Left ventricle myocardium inferior (tissue), 1 donor: Measurements from ENCODE around the gene CHFR. TPM values are rescaled to one million over a fixed set of nuclear protein-coding genes. Genes with fewer than 3 reads are reported as not detected.
"Not testable (repeated sequence)": the region's sequence is repeated elsewhere in the genome, so short reads cannot be mapped to it uniquely, and the experiment has no call there.

Experiments used
- DNase-seq: peaks from one replicate; pipeline ENCODE4 v3.0.0-alpha.2; 2020
- H3K27ac ChIP-seq: fragments of 200-600 bp; replicated peaks from 2 replicates; pipeline ENCODE4 v1.8.0; 2021
- H3K27me3 ChIP-seq: fragments of 200-600 bp; 2 replicates; pipeline ENCODE4 v1.8.0; 2021; ENCODE audit warnings: low read depth
- H3K36me3 ChIP-seq: fragments of 200-600 bp; 2 replicates; pipeline ENCODE4 v1.8.0; 2021
- H3K4me1 ChIP-seq: fragments of 200-600 bp; 2 replicates; pipeline ENCODE4 v1.8.0; 2021
- H3K4me3 ChIP-seq: fragments of 200-600 bp; 2 replicates; pipeline ENCODE4 v1.8.0; 2021; ENCODE audit warnings: mild to moderate bottlenecking, moderate library complexity
- H3K9me3 ChIP-seq: fragments of 200-600 bp; replicated peaks from 2 replicates; pipeline ENCODE4 v1.8.0; 2021
- CTCF ChIP-seq: fragments of 200-600 bp; IDR thresholded peaks from 2 replicates; pipeline ENCODE4 v1.8.0; 2021; ENCODE audit warnings: antibody characterized with exemption, mild to moderate bottlenecking, borderline replicate concordance
- intact Hi-C: fragments of 100-400 bp; cut with micrococcal nuclease; formaldehyde crosslinking; loops from one replicate; pipeline ENCODE4 v1.11.0; 2022
- total RNA-seq: library from RNA; stranded (reverse); fragmentation: NEBNext Ultra II Directional; extraction: Animal tissue kit (Norgen Biotek cat#: 25700); gene quantifications from one replicate; pipeline ENCODE4 v1.2.1, GENCODE V29; 2021
- donor health status: DM: no; HTN: yes; CAD: no; lungs with severe emphysema.

CHFR gene
- total RNA-seq, 1 donor from 2014 or later, result 14.4 TPM

GRCh38 chr12:132886529-132887477 lies 602 bp downstream of the CHFR start:
- Histone ChIP-seq H3K4me1 (peaks cover 18% of the 10 kb centered on the region), H3K9me3 (no peaks in the 10 kb centered on the region), H3K36me3 (peaks cover 28% of the 10 kb centered on the region), H3K4me3 (peak overlapping the region; percentile 91), H3K27me3 (no peaks in the 10 kb centered on the region), H3K27ac (peak overlapping the region; percentile 99)
- DNase-seq, result no peak
- intact Hi-C loops, result no loop called here
- TF ChIP-seq CTCF, result no peak

GRCh38 chr12:132881818-132882217 lies 5.6 kb downstream of the CHFR start:
- H3K4me3 ChIP-seq, result no peak overlapping the region
- H3K9me3 ChIP-seq, result no peaks in the 10 kb centered on the region
- peaks cover 14% of the 10 kb centered on the region for H3K4me1 ChIP-seq
- no peak overlapping the region for H3K27ac ChIP-seq
- TF ChIP-seq CTCF, result no peak
- no peaks in the 10 kb centered on the region for H3K27me3 ChIP-seq
- intact Hi-C loops, result no loop called here
- DNase-seq, result no peak
- peaks cover 53% of the 10 kb centered on the region for H3K36me3 ChIP-seq

DNA sequence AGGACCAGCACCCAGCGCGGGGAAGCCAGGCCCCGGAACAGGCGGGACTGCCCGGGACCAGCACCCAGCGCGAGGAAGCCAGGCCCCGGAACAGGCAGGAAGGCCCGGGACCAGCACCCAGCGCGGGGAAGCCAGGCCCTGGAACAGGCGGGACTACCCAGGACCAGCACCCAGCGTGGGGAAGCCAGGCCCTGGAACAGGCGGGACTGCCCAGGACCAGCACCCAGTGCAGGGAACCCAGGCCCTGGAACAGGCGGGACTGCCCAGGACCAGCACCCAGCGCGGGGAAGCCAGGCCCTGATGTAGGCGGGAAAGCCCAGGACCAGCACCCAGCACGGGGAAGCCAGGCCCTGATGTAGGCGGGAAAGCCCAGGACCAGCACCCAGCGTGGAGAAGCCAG lies 12.8 kb downstream of the CHFR start:
- H3K4me1 ChIP-seq, intact Hi-C loops: not testable (repeated sequence)
- peaks cover 80% of the 10 kb centered on the region for H3K36me3 ChIP-seq

GRCh38 chr12:132874175-132874574 lies 13.2 kb downstream of the CHFR start:
- H3K4me1 ChIP-seq, result no peaks in the 10 kb centered on the region
- no peak overlapping the region for H3K27ac ChIP-seq
- no peaks in the 10 kb centered on the region for H3K27me3 ChIP-seq
- H3K4me3 ChIP-seq, result no peak overlapping the region
- H3K9me3 ChIP-seq, result no peaks in the 10 kb centered on the region
- intact Hi-C loops, result no loop called here
- DNase-seq, result no peak
- no peak for TF ChIP-seq CTCF
- peaks cover 83% of the 10 kb centered on the region for H3K36me3 ChIP-seq

More for the DNA sequence above, 12.8 kb downstream of the CHFR start:
- H3K27ac ChIP-seq, H3K9me3 ChIP-seq, DNase-seq, H3K27me3 ChIP-seq, H3K4me3 ChIP-seq: not testable (repeated sequence)

GRCh38 chr12:132873724-132874123 lies 13.7 kb downstream of the CHFR start:
- H3K9me3 ChIP-seq, result no peaks in the 10 kb centered on the region
- H3K4me3 ChIP-seq, result no peak overlapping the region
- no peaks in the 10 kb centered on the region for H3K4me1 ChIP-seq
- H3K36me3 ChIP-seq, result peaks cover 81% of the 10 kb centered on the region
- H3K27me3 ChIP-seq, result no peaks in the 10 kb centered on the region
- H3K27ac ChIP-seq, result no peak overlapping the region
- intact Hi-C loops, result no loop called here
- no peak for TF ChIP-seq CTCF
- no peak for DNase-seq

DNA sequence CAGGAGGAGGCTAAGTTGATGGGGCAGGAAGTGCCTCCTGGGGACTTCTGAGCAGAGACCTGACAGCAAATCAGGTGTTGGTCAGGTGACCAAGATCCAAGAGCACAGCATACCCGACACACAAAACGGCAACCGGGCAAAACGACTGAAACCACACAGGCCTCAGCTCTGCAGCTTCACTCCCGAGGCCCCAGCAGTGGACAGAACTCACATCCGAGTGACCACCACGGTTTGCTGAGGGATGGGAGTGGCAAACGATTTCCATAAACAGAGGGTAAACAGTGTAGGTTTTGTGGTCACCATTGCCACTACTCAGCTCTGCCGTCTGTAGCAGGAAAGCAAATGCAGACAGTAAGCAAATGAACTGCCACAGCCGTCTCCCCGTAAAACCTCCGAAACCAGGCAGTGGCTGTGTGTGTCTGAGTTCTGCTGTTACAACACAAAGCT lies 14.4 kb downstream of the CHFR start:
- TF ChIP-seq CTCF, result no peak
- no peak for DNase-seq

More for the DNA sequence above, 14.4 kb downstream of the CHFR start:
- no peak overlapping the region for H3K4me3 ChIP-seq
- H3K9me3 ChIP-seq, result no peaks in the 10 kb centered on the region
- peaks cover 83% of the 10 kb centered on the region for H3K36me3 ChIP-seq
- intact Hi-C loops, result no loop called here
- no peaks in the 10 kb centered on the region for H3K4me1 ChIP-seq
- no peaks in the 10 kb centered on the region for H3K27me3 ChIP-seq
- no peak overlapping the region for H3K27ac ChIP-seq
